ENCODE results near the gene HMGXB3. TPM values are rescaled to one million over a fixed set of nuclear protein-coding genes. Genes with fewer than 3 reads are reported as not detected.

Gene HMGXB3
- total RNA-seq, 4 donors from 2014 or later: 28.8 to 59.3 (median 31.4) TPM

- DNase-seq (ENCODE audit: low spot score in 2 of 2): peak in 1 of 2 donors; percentile 44
- Histone ChIP-seq H3K9me3 (no peaks in the 10 kb centered on the region), H3K27me3 (no peaks in the 10 kb centered on the region), H3K36me3 (no peaks in the 10 kb centered on the region), H3K27ac (no peak overlapping the region), H3K4me1 (no peaks in the 10 kb centered on the region), H3K4me3 (no peak overlapping the region)
- WGBS: 70% methylated on average over 3 of the region's 3 CpGs
- TF ChIP-seq POLR2AphosphoS5 (IDR thresholded peaks at IDR 0.05) (no peak), CTCF (IDR thresholded peaks at IDR 0.05) (no peak), EP300 (IDR thresholded peaks at IDR 0.05) (no peak), POLR2A (IDR thresholded peaks at IDR 0.05) (no peak)
These were observed 73.1 kb downstream of the HMGXB3 start for GRCh38 chr5:150073677-150074076.

GRCh38 chr5:150075233-150075632 lies 74.7 kb downstream of the HMGXB3 start:
- Histone ChIP-seq H3K36me3 (no peaks in the 10 kb centered on the region), H3K4me3 (no peak overlapping the region), H3K4me1 (no peaks in the 10 kb centered on the region), H3K27ac (no peak overlapping the region), H3K27me3 (no peaks in the 10 kb centered on the region), H3K9me3 (no peaks in the 10 kb centered on the region)
- WGBS: 49% methylated on average over 4 of the region's 4 CpGs
- peak; percentile 46 to 66 for DNase-seq (ENCODE audit: low spot score in 2 of 2)
- no peak for TF ChIP-seq CTCF (IDR thresholded peaks at IDR 0.05)
- TF ChIP-seq EP300 (IDR thresholded peaks at IDR 0.05): no peak
- TF ChIP-seq POLR2AphosphoS5 (IDR thresholded peaks at IDR 0.05): no peak
- no peak for TF ChIP-seq POLR2A (IDR thresholded peaks at IDR 0.05)

- no peaks in the 10 kb centered on the region for H3K36me3 ChIP-seq
- no peaks in the 10 kb centered on the region for H3K4me1 ChIP-seq
- DNase-seq (ENCODE audit: low spot score in 2 of 2): peak in 1 of 2 donors; percentile 29
- TF ChIP-seq POLR2A (IDR thresholded peaks at IDR 0.05) (no peak), CTCF (IDR thresholded peaks at IDR 0.05) (no peak), EP300 (IDR thresholded peaks at IDR 0.05) (no peak), POLR2AphosphoS5 (IDR thresholded peaks at IDR 0.05) (no peak)
- H3K4me3 ChIP-seq: no peak overlapping the region
- WGBS: 92% methylated on average over 4 of the region's 4 CpGs
- H3K9me3 ChIP-seq: no peaks in the 10 kb centered on the region
- no peak overlapping the region for H3K27ac ChIP-seq
- H3K27me3 ChIP-seq: no peaks in the 10 kb centered on the region
These were observed 75.3 kb downstream of the HMGXB3 start for GRCh38 chr5:150075806-150076205.

DNA sequence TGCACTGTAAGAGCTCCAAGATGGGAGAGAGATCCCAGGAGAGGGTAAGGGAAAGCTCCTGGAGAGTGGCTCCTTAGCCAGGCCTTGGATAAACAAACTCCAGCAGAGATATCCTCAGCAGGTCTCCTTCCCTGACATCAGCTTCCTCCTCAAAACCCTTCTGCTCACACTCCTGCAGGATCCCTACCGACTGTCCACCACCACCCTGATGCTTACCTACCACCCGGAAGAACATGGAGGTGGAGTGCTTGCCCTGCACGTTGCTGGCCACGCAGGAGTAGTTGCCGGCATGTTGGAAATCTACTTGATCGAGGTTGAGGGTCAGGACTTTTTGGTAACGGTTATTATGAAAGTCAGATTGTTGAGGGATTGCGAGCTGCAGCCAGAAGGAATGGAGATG lies 76.5 kb downstream of the HMGXB3 start:
- no peak overlapping the region for H3K27ac ChIP-seq
- H3K4me1 ChIP-seq: no peaks in the 10 kb centered on the region
- no peaks in the 10 kb centered on the region for H3K36me3 ChIP-seq
- peak; percentile 22 to 26 for DNase-seq (ENCODE audit: low spot score in 2 of 2)
- no peaks in the 10 kb centered on the region for H3K9me3 ChIP-seq
- no peak for TF ChIP-seq EP300 (IDR thresholded peaks at IDR 0.05)
- H3K27me3 ChIP-seq: no peaks in the 10 kb centered on the region
- 87% methylated on average over 8 of the region's 8 CpGs for WGBS
- no peak overlapping the region for H3K4me3 ChIP-seq

GRCh38 chr5:150077996-150078801 lies 77.7 kb downstream of the HMGXB3 start:
- H3K27me3 ChIP-seq: no peaks in the 10 kb centered on the region
- H3K9me3 ChIP-seq: no peaks in the 10 kb centered on the region
- WGBS: 92% methylated on average over 8 of the region's 8 CpGs
- DNase-seq (ENCODE audit: low spot score in 2 of 2): peak; percentile 32 to 49
- no peaks in the 10 kb centered on the region for H3K36me3 ChIP-seq
- no peak overlapping the region for H3K27ac ChIP-seq
- no peak overlapping the region for H3K4me3 ChIP-seq
- no peaks in the 10 kb centered on the region for H3K4me1 ChIP-seq
- no peak for TF ChIP-seq EP300 (IDR thresholded peaks at IDR 0.05)
- no peak for TF ChIP-seq POLR2AphosphoS5 (IDR thresholded peaks at IDR 0.05)
- no peak for TF ChIP-seq POLR2A (IDR thresholded peaks at IDR 0.05)
- TF ChIP-seq CTCF (IDR thresholded peaks at IDR 0.05): no peak

All from suprapubic skin (tissue), 4 donors.